GM12872 (cell line): Measurements from ENCODE around the gene PRSS48.

ENCODE experiments used
- CTCF ChIP-seq: IDR thresholded peaks from 3 replicates; pipeline ENCODE4 v1.5.1; 2011; ENCODE audit warnings: low read depth, mild to moderate bottlenecking, low read length, moderate library complexity; ENCODE audit not compliant: insufficient read depth

The PRSS48 gene

GRCh38 chr4:151323667-151324066 lies 46.7 kb downstream of the PRSS48 start:
- TF ChIP-seq CTCF = no peak

DNA sequence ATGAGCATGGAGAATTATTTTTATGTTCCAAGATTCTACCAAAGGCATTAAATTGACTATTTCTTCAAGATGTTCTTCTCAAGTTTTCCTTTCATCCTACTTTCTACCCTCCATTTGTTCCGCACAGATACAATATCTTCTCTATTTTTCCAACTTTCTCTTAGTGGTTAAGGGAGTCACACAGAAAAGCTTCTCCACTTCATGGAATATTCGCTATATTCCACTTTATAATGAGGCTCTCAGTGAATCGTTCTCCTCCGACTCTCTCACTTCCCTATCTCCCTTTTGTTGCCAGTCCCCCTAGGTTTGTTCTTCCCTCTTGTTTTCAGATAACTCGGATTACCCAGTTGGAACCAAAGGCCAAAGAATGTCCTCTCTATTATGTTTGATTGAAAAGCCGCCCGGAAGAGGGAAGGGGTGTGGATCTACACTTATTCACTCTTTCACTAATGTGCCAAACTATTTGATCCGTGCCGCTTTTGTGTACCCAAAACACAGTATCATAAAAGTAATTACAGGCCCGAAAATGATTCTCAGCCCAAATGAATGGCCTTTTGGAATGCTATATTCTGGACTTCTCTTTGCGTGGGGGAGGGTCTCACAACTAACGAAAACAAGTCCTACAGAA lies 47.3 kb downstream of the PRSS48 start:
- no peak for TF ChIP-seq CTCF

GRCh38 chr4:151324752-151325110 lies 47.8 kb downstream of the PRSS48 start:
- no peak for TF ChIP-seq CTCF

DNA sequence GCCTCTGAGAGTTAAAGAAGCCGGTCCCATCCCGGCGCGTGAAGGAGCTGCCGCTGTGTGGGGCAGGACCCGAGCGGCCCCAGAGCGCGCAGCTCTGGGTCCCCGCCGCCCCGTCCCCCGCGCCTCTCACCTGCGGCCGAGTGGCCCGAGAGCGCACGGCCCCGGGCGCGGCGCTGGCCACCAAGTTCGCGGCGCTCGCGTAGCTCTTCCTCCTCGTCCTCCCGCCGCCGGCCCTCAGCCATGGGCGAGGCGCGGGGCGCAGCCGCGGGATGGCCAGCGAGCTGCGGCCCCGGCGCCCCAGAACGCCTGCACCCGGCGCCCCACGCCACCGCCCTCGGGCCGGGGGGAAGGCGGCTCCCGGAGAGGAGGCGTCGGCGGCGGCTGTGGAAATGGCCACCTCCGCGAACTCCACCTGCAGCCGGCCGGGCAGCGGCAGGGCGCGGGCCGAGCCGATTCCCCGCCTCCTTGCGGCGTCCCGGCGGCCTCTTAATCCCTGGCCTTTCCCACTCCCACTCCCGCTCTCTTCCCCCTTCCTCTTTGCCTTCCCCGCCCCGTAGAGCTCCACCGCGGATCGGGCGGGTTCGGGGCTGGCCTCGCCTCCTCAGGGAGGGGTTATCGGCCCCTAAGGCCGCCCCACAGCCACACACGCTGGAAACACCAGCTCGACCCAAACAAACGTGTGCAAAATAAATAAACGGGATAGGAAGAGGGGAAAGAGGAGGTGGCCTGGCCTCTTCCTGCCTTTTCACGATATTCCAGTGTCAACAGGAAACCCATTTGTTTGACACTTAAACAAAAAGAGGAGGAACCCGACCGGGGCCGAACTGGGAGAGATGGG lies 48.4 kb downstream of the PRSS48 start, which contains the start of gene SH3D19:
TSS of gene SH3D19 (minus strand) at position 495 of the 838 bp plus-strand sequence. CDS start at position 242, 253 bp downstream.
- no peak for TF ChIP-seq CTCF

DNA sequence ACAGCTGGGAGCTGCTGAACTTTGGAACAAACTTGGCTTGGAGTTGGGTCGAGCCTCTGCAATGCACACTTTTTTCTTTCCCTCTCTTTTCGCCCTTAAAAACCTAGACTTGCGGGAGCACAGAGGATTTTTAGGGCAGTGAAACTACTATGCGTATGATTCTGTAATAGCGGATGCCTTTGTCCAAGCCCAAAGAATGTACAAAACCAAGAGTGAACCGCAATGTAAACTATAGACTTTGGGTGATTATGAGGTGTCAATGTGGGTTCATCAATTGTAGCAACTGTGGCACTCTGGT lies 48.9 kb downstream of the PRSS48 start:
- no peak for TF ChIP-seq CTCF

DNA sequence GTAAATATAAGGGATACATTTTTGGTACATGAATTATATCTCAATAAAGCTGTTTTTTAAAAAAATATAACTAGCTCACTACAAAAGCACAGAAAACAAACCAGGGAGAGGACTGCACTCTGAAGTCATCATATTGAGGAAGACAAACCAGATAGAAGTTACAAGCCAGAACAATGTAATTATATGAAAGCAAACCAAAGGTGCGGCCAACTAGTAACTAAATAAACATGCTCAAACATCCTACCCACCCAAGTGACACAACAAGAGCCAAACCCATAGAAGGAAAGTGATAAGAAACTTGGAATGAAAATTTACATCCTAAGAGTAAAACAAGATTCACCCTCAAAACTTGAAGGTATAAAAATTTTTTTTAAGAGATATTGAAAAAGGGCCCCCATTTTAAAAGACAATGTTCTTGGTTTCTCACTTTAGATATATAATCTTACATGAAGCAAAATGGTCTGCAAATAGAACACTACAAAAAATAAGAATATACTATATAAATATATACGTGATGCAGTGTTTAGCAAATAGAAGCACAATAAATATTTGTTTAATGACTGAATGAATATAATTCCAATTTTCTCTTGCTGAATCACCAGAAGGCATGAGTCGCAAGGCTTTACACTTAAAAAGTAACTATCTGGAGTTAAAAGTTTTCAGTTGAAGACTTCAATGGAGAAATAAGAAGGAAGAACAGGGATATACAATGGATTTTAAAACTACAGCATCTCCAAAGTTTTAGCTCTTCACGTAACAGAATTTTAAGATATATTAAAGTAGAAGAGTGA lies 52.5 kb downstream of the PRSS48 start:
- no peak for TF ChIP-seq CTCF
